ENCODE measurements around the gene SH3RF1. TPM values are rescaled to one million over a fixed set of nuclear protein-coding genes. Genes with fewer than 3 reads are reported as not detected.

Gene SH3RF1
- total RNA-seq, 1 experiment from 2014 or later, result 15.3 TPM

DNA sequence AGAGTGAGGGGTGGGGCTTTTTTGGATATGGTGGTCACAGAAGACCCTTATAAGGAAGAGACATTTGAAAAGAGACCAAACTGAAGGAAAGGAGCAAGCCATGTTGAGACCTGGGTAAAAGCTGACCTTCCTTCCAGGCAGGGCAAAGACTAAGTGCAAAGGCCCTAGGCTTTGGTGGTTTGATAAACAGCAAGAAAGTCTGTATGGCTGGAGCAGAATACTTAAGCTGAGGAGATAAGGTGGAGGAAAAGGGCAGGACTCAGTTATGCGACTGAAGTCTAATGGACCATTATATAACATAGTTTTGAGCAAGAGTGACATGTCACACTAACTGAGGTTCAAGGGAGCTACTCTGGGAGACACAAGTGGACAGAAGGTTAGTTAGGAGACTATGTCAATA, 20.0 kb downstream of the SH3RF1 start:
- no peak overlapping the region for H3K23ac ChIP-seq (ENCODE audit: insufficient read length, low read depth, low read length)
- no peaks in the 10 kb centered on the region for H4K20me1 ChIP-seq (ENCODE audit: control insufficient read depth, insufficient read depth, insufficient read length)
- no peak overlapping the region for H4K91ac ChIP-seq (ENCODE audit: insufficient read length, low read depth, low read length)
- H4K5ac ChIP-seq (ENCODE audit: insufficient read length, low read depth, low read length), result no peak overlapping the region
- H2AK5ac ChIP-seq (ENCODE audit: insufficient read length, low read length), result no peak overlapping the region
- no peak overlapping the region for H4K8ac ChIP-seq (replicated peaks; ENCODE audit: insufficient read length, low read depth, low read length)
- no peak for DNase-seq
- Mint-ChIP-seq H3K9me3 (peaks cover 0 to 3% of the 10 kb centered on the region in 2 experiments; a peak in 1 of 5 replicates), H3K4me3 (no peak overlapping the region), H3K27me3 (ENCODE audit: low read depth) (no peaks in the 10 kb centered on the region), H3K36me3 (ENCODE audit: insufficient read depth in 1 of 3, low read depth in 3 of 3) (peaks cover 3 to 10% (median 9%) of the 10 kb centered on the region in 3 experiments; a peak in 6 of 7 replicates), H3K27ac (peak overlapping the region; percentile 81 to 93 (median 83)), H3K4me1 (peaks cover 52 to 56% of the 10 kb centered on the region in 2 experiments)
- H3K9me3 ChIP-seq (ENCODE audit: control insufficient read depth, low read depth, low read length), result no peaks in the 10 kb centered on the region
- no peak overlapping the region for H2BK15ac ChIP-seq (ENCODE audit: low read depth, low read length)
- no peak overlapping the region for H2BK120ac ChIP-seq (ENCODE audit: low read depth, low read length, poor library complexity, severe bottlenecking)
- H3K4me2 ChIP-seq (ENCODE audit: insufficient read depth, insufficient read length, low read length), result no peak overlapping the region
- H3K14ac ChIP-seq (ENCODE audit: insufficient read depth, low read length), result no peak overlapping the region
- no peak overlapping the region for H3K9ac ChIP-seq (ENCODE audit: extremely low read depth, insufficient read length, low read length)
- no peaks in the 10 kb centered on the region for H3K27me3 ChIP-seq (ENCODE audit: insufficient read depth, low read length)
- no CpG with 5 or more reads among the region's 1 CpG for WGBS (ENCODE audit: extremely low coverage, insufficient read length, low lambda C conversion rate)
- no peak overlapping the region for H3K4ac ChIP-seq (ENCODE audit: low read depth, low read length)
- TF ChIP-seq, protein P1, sequence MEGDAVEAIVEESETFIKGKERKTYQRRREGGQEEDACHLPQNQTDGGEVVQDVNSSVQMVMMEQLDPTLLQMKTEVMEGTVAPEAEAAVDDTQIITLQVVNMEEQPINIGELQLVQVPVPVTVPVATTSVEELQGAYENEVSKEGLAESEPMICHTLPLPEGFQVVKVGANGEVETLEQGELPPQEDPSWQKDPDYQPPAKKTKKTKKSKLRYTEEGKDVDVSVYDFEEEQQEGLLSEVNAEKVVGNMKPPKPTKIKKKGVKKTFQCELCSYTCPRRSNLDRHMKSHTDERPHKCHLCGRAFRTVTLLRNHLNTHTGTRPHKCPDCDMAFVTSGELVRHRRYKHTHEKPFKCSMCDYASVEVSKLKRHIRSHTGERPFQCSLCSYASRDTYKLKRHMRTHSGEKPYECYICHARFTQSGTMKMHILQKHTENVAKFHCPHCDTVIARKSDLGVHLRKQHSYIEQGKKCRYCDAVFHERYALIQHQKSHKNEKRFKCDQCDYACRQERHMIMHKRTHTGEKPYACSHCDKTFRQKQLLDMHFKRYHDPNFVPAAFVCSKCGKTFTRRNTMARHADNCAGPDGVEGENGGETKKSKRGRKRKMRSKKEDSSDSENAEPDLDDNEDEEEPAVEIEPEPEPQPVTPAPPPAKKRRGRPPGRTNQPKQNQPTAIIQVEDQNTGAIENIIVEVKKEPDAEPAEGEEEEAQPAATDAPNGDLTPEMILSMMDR (conservative IDR thresholded peaks at IDR 0.05), result no peak
- H3K79me1 ChIP-seq (ENCODE audit: insufficient read depth, low read depth, low read length, poor library complexity, severe bottlenecking), result no peaks in the 10 kb centered on the region
- no peak overlapping the region for H2BK5ac ChIP-seq (ENCODE audit: insufficient read length, low read length)
- no peaks in the 10 kb centered on the region for H3K23me2 ChIP-seq (ENCODE audit: insufficient read length, low read depth, low read length, poor library complexity, severe bottlenecking)
- peaks cover 11% of the 10 kb centered on the region; the same call in 1 of the 2 replicates for H3K4me1 ChIP-seq (ENCODE audit: insufficient read depth, low read length)
- H3K79me2 ChIP-seq (ENCODE audit: insufficient read depth, low read length), result peaks cover 8% of the 10 kb centered on the region; the same call in 1 of the 2 replicates
- H3K27ac ChIP-seq (ENCODE audit: insufficient read length, low read depth, low read length), result peak overlapping the region; percentile 35
- H2AFZ ChIP-seq (ENCODE audit: low read length), result no peak overlapping the region
- no peak overlapping the region for H2BK12ac ChIP-seq (ENCODE audit: insufficient read length, low read depth, low read length)
- peak overlapping the region; percentile 1 for H3K18ac ChIP-seq (ENCODE audit: insufficient read length, low read depth, low read length)
- H3K56ac ChIP-seq (ENCODE audit: insufficient read length, low read depth, low read length), result no peak overlapping the region
- no peak overlapping the region for H2BK20ac ChIP-seq (ENCODE audit: low read depth, low read length, poor library complexity, severe bottlenecking)
- H3T11ph ChIP-seq (ENCODE audit: low read length), result no peak overlapping the region

All from H9 (cell line).